ENCODE data around the gene ING2.

GRCh38 chr4:183561905-183562304, 57.0 kb downstream of the ING2 start:
- TF ChIP-seq CTCF (IDR thresholded peaks at IDR 0.05) (no peak), POLR2A (IDR thresholded peaks at IDR 0.05) (no peak)
